KBM-7 (cell line): ENCODE measurements around the gene GDF7.
"Not testable (repeated sequence)": the region's sequence is repeated elsewhere in the genome, so short reads cannot be mapped to it uniquely, and the experiment has no call there.

ENCODE experiments used
- DNase-seq: peaks from one replicate; pipeline ENCODE4 v3.0.0-alpha.2; 2015
- in situ Hi-C: fragments of 300-500 bp; cut with MboI; formaldehyde crosslinking; loops from 2 replicates; pipeline ENCODE4 v1.14.3; 2020; ENCODE audit warnings: low sequenced_read_pairs, low pct_unique_long_range_greater_than_20kb, mixed read lengths

The GDF7 gene

GRCh38 chr2:20678780-20679179, 11.8 kb downstream of the GDF7 start:
- no peak for DNase-seq
- in situ Hi-C loops = no loop called here

- in situ Hi-C loops = no loop called here
- no peak for DNase-seq
Measured at GRCh38 chr2:20680744-20681375, 13.9 kb downstream of the GDF7 start.

DNA sequence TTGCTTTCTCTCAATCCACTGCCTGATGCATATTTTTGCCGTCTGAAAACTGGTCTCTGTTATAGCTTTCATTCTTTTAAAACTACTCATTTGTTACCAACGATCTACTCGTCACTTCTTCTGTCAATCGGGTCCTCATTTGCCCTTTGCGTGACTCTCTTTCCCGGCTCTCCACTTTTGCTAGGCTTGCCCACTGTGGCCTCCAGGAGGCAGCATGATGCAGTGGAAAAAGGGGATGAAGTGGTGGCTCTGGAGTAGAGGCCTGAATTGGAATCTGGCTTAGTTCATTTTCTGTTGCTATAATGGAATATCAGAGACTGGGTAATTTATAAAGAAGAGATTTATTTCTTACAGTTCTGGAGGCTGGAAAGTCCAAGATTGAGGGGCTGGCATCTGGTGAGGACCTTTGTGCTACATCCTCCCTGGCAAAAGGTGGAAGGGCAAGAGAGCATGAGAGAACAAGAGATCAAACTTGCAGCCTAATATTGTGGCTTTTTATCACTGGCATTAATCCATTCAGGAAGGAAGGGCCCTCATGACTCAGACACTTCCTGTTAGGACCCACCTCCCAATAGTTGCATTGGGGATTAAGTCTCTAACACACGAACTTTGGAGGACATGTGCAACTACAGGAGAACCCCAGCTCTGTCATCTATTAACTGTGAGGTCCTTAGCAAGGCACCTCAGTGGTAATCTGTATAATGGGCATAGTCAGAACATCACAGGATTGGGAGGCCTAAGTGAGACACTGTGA, 15.4 kb downstream of the GDF7 start:
- in situ Hi-C loops = no loop called here
- DNase-seq = peak; percentile 43

GRCh38 chr2:20684581-20685063, 17.7 kb downstream of the GDF7 start:
- in situ Hi-C loops = no loop called here
- DNase-seq = no peak

DNA sequence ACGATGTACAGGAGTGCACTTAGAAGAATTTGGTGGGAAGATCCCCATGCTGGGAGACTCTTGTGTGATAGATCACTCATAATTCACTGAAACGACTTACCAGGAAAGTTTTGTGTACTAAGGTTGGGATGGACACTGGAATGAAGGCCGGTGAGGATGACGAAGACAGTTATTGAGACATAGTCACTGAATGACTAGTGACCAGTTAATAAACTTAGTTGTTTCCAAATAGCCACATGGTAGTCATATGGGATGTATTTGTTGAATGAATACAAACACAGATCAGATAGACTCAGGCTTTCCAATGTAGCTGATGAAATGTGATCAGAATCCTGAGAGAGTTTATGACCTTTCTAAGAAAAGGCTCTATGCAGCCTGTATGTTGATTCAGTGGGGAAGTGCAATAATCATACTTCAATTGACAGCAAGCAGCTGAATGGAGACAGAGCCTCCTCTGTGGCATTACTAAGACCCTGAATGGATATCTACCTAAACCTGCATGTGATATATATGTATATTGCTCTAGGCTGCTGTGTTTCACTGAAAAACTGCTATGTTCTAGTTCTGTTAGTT, 20.4 kb downstream of the GDF7 start:
- in situ Hi-C loops = no loop called here
- no peak for DNase-seq

DNA sequence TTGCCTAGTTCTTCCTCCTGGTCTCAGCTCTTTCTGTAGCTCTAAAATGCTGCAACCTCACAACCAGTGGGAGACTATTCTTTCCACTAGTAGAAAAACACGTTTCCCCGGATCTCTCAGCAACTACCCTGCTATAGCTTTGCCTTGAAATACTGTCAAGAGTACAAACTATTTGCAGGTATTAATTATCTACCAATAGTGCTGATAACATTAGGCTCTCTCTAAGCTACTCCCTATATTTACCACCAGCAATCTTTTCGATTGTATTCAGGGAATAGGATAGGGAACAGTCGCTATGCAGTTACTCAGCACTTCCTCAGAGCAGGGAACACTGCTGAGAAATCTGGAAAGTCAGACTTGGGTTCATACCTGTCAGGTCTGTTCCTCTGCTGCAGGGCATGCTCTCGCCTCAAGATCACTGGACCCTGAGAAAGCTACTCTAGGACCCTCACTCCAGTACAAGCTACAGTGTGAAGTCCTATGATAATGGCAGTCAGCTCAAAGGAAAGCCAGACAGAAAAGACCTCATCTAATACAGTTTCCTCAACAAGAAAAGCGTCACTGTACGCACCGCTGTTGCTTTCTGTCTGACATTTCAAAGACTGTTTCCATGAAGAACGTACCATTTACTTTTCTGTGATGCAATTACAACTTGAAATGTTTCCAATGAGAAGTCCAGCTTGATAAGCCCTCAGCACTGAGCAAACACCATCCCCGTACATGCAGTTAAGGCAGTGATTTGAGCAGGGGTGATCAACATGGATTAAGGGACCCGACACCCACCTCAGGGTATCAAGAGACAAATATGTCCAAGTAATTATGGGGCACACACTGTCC, 22.7 kb downstream of the GDF7 start:
- in situ Hi-C loops = no loop called here
- DNase-seq = no peak

- no peak for DNase-seq
Measured at GRCh38 chr2:20691076-20691734, 24.3 kb downstream of the GDF7 start.

DNA sequence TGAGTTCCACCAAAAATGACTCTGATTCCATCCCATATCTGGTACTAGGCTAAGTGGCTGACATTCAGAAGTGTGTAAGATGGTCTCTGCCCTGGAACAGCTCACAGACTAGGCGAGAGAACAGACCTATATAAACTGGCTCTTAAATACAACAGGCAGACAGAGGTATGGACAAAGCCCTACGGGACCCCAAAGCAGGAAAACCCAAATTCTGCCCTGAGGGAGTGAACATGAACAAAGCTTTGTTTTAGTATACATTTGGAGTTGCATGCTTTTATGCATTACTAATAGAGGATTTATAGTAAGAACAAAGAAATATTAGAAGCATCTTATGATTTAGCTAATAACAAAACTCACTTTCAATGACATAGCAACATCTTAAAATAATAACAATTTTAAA, 25.1 kb downstream of the GDF7 start:
- in situ Hi-C loops = no loop called here
- no peak for DNase-seq

More at GRCh38 chr2:20691076-20691734, 24.3 kb downstream of the GDF7 start:
- in situ Hi-C loops = no loop called here

GRCh38 chr2:20693317-20693716, 26.4 kb downstream of the GDF7 start:
- in situ Hi-C loops = no loop called here
- no peak for DNase-seq

DNA sequence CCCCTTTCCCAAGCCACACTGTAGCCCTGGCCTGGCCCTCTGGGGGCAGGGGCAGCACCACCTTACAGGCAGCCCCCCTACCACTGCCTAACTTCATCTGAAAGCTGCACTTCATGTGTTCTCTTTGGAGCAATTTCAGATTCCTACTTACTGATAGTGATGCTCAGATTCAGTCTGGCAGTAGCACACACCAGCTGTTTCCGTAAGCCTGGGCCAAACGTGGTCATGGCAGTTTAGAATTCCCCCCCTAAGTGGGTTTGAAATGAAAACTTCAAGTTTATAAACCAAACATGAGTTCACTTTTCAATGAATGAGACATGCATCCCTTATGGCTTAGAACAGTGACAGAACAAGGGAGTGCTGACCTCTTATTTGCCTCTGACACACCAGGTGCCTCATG, 29.4 kb downstream of the GDF7 start:
- DNase-seq = no peak
- in situ Hi-C loops = no loop called here

DNA sequence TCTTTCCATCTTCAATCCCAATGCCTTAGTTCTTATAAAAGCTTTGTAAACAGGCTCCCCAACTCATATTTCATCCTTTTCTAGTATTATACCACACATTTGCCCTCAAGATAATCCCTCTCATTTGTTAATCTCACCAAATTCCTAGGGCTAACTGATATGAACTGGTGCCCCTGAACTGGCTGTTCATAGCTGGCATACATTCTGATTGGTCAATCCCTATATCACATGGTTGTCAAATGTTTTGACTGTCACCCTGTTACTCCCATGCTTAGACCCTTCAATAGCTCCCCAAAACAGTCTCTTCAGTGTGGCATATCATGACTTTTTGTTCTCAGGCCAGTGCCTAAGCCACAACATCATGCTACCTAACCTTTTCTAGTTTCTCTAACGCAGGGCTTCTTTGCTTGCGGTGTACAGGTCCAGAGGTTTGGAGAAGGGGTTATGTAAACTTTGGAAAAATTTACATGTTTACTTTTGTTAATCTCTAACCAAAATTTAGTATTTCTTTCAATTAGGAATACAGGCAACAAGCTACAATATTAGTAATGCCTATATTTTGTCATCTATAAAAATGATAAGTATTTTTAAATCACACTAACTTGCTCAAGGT, 30.5 kb downstream of the GDF7 start:
- DNase-seq = no peak
- in situ Hi-C loops = no loop called here

DNA sequence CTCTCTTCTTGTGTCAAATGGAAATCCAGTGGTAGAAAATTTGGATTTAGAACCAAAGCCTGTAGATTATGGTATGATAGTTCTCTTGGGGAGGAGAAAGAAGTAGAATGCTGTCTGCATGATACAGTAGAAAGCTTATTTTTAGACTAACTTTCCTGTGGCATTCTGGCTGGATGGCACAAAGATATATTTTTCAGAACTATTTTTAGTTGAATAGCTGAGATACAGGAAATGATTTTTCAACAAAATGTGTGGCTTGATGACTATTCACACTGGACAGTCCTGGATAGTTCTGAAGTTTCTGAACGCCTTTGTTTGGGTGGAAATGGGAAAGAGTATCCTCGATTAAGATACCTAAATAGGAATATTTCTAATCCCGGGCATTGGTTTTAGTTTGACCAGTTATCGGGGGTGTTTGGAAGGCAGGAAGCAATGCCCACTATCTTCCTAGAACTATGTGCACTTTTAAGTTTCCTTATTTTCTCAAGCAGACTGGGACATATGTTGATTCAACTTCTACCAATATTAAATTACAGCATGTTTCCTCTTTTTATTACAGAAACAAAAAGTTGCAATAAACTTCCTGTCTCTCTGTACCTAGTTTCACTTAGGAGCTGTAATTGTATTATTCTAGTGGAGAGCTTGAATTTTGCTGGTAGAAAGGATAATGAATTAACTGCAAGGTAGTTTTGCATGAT, 32.1 kb downstream of the GDF7 start:
- peak; percentile 13 for DNase-seq
- in situ Hi-C loops = no loop called here

DNA sequence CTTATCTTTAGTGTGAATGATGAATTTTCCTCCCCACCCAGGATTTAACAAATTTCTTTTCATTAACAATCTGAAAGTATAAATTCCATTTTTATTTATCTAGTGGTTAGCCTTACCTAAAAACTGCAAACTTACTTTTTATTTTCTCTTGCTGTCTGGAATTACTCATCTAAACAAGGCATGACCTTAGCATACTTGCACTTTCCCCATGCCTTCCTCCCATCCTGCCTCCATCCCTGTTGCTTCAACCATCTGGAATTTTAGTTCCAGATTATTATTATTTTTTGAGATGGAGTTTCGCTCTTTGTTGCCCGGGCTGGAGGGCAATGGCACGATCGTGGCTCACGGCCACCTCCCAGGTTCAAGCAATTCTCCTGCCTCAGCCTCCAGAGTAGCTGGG, 35.6 kb downstream of the GDF7 start:
- DNase-seq = no peak
- in situ Hi-C loops = no loop called here

GRCh38 chr2:20704886-20705285, 37.9 kb downstream of the GDF7 start:
- no peak for DNase-seq
- in situ Hi-C loops = no loop called here

GRCh38 chr2:20706217-20706616, 39.3 kb downstream of the GDF7 start:
- in situ Hi-C loops = no loop called here
- no peak for DNase-seq

- no peak for DNase-seq
- in situ Hi-C loops = no loop called here
Measured at GRCh38 chr2:20706786-20707185, 39.8 kb downstream of the GDF7 start.

GRCh38 chr2:20707601-20708000, 40.7 kb downstream of the GDF7 start:
- DNase-seq = no peak
- in situ Hi-C loops = no loop called here

DNA sequence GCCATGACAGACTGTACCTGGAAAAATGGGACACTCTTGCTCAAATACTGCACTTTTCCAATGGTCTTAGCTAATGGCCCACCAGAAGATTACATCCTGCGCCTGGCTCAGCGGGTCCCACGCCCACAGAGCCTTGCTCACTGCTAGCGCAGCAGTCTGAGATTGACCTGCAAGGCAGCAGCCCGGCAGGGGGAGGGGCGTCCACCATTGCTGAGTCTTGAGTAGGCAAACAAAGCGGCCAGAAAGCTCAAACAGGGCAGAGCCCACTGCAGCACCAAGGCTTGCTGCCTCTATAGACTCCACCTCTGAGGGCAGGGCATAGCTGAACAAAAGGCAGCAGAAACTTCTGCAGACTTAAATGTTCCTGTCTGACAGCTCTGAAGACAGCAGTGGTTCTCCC, 44.7 kb downstream of the GDF7 start:
- DNase-seq, in situ Hi-C loops: not testable (repeated sequence)
